ENCODE data around the gene TMEM91.

Gene TMEM91

GRCh38 chr19:41397086-41398049 is 21.0 kb downstream of the TMEM91 start, which contains the start of the genes BCKDHA and EXOSC5:
Gene BCKDHA (plus strand): TSS chr19:41397818. CDS start chr19:41397828, 10 bp downstream.
Gene EXOSC5 (minus strand): TSS chr19:41397359. CDS start chr19:41397328, 31 bp downstream.
- Histone ChIP-seq H3K4me3 (peak within 1 kb of the TSS; percentile 79), H3K27ac (peak within 1 kb of the TSS; percentile 72 to 80)
- DNase-seq (ENCODE audit: low spot score) = peak; percentile 99
- TF ChIP-seq, protein P1, sequence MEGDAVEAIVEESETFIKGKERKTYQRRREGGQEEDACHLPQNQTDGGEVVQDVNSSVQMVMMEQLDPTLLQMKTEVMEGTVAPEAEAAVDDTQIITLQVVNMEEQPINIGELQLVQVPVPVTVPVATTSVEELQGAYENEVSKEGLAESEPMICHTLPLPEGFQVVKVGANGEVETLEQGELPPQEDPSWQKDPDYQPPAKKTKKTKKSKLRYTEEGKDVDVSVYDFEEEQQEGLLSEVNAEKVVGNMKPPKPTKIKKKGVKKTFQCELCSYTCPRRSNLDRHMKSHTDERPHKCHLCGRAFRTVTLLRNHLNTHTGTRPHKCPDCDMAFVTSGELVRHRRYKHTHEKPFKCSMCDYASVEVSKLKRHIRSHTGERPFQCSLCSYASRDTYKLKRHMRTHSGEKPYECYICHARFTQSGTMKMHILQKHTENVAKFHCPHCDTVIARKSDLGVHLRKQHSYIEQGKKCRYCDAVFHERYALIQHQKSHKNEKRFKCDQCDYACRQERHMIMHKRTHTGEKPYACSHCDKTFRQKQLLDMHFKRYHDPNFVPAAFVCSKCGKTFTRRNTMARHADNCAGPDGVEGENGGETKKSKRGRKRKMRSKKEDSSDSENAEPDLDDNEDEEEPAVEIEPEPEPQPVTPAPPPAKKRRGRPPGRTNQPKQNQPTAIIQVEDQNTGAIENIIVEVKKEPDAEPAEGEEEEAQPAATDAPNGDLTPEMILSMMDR (IDR thresholded peaks at IDR 0.05) = no peak

DNA sequence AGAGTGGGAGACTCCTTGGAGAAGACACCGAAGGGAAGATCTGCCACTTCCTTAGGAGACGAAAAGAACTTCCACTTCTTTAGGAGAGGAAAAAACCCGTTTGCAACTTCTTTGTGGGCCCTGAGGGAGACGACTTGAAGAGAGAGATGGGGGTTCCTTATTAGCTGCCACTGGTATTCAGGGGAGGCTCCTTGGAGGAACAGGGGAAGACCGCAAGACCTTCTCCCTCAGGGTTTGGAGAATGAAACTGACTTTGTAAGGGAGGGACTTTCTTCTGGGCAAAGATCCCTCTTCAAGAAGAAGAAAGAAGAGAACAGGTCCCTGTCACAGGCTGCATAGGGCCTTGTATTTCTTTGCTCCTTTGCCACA is 21.7 kb downstream of the TMEM91 start:
- peak overlapping the region; percentile 79 for H3K4me3 ChIP-seq
- H3K27ac ChIP-seq = peak overlapping the region; percentile 72 to 80
- TF ChIP-seq, protein P1 (IDR thresholded peaks at IDR 0.05) = no peak
- no peak for DNase-seq (ENCODE audit: low spot score)

DNA sequence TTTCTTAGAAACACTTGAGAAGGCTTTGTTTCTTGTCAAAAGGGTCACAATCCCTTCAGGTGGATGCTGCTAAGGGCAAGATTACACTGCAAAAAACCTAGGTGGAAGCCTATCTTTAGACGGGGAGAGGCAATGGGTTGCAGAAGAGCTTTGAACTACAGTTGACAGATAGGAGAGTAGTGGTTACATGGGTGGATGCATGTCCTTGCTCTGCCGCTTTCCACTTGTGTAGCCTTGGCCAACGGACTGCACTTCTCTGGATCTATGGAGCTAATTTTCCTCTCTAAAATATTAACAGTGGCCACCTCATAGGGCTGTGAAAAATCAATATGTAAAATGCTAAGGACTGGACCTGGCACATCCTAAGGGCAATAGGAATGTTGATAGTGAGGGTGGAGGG is 22.3 kb downstream of the TMEM91 start:
- TF ChIP-seq, protein P1 (IDR thresholded peaks at IDR 0.05) = no peak
- Histone ChIP-seq H3K27ac (no peak overlapping the region), H3K4me3 (peak overlapping the region; percentile 79)
- DNase-seq (ENCODE audit: low spot score) = no peak

DNA sequence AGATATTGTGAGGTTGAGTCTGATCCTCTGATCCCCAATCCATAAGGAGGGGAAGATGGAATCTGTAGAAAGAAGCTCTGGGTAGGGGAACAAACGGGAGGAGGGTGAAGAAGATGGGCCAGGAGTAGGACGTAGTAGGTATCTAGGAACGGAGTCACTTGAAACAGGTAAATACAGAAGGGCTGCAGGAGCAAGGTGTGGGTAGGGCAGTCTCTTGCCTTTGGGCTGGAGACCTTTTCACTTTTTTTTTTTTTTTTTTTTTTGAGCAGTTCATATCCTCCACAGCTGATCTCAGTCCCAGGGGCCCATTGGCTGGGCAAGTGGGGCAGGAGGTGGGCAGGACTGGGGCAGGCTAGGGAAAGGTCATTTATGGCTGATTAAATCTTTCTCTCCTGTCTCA is 22.8 kb downstream of the TMEM91 start:
- H3K27ac ChIP-seq = no peak overlapping the region
- peak overlapping the region; percentile 79 for H3K4me3 ChIP-seq
- TF ChIP-seq, protein P1 (IDR thresholded peaks at IDR 0.05) = no peak

DNA sequence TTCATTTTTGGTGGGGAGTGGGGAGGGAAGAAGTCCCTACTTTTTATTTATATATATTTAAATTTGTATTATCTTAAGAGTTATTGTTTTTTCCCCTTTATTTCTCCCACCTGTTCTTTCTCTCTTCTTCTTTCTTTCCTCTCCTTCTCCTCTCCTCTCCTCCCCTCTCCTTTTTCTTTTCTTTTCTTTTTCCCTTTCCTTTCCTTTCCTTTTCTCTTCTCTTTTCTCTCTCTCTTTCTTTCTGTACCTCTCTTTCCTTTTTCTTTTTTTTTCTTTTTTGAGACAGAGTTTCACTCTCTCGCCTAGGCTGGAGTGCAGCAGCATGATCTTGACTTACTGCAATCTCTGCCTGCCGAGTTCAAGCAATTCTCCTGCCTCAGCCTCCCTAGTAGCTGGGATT is 23.2 kb downstream of the TMEM91 start:
- Histone ChIP-seq H3K27ac (no peak overlapping the region), H3K4me3 (no peak overlapping the region)
- no peak for DNase-seq (ENCODE audit: low spot score)
- TF ChIP-seq, protein P1 (IDR thresholded peaks at IDR 0.05) = no peak

More for the DNA sequence above, 22.8 kb downstream of the TMEM91 start:
- DNase-seq (ENCODE audit: low spot score) = no peak

DNA sequence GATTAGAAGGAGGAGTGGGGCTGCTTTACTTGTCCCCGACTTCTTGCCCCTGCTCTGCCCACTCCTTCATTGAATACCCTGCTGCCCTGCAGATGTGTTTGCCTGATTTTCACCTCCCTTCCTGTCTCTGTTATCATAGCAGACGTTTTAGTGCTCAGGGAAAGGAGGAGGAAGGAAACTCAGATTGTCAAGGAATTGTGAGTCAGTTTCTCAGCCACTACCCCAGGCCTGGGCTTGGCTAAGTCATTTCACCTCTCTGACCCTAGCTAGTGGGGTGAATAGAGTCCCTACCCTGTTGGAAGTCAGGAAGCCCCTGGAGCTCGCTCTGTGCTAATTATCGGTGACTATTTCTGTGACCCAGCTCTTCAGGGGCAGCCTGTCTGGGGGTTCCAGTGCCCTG is 25.1 kb downstream of the TMEM91 start:
- Histone ChIP-seq H3K27ac (no peak overlapping the region), H3K4me3 (no peak overlapping the region)
- TF ChIP-seq, protein P1 (IDR thresholded peaks at IDR 0.05) = no peak
- no peak for DNase-seq (ENCODE audit: low spot score)

DNA sequence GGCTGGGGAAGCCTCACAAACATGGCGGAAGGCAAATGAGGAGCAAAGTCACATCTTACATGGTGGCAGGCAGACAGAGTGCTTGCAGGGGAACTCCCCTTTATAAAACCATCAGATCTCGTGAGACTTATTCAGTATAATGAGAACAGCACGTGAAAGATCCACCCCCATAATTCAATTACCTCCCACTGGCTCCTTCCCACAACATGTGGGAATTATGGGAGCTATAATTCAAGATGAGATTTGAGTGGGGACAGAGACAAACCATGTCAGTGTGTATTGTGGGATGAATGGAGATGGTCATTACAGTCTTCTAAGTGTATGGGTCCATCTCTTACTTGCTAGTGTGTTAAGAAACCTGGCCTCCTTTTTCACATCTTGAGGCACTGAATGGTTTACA is 25.7 kb downstream of the TMEM91 start:
- no peak overlapping the region for H3K4me3 ChIP-seq
- no peak overlapping the region for H3K27ac ChIP-seq
- TF ChIP-seq, protein P1 (IDR thresholded peaks at IDR 0.05) = no peak
- no peak for DNase-seq (ENCODE audit: low spot score)

Measured in coronary artery (tissue), 2 donors.